ENCODE data around the gene CACNA2D4. TPM values are rescaled to one million over a fixed set of nuclear protein-coding genes. Genes with fewer than 3 reads are reported as not detected.

The CACNA2D4 gene
- total RNA-seq, 1 experiment from 2014 or later = 1.7 TPM

GRCh38 chr12:1883513-1883912 is 34.9 kb downstream of the CACNA2D4 start:
- BruUV-seq (replicated peaks) = no TSS peak
- RAD21 ChIA-PET (ENCODE audit: low non-redundant PET in 1 of 2, low total read pairs in 2 of 2, uncharacterized antibody in 2 of 2, unreplicated experiment in 2 of 2) = no interaction called here
- no peaks in the 10 kb centered on the region for H4K20me1 ChIP-seq (ENCODE audit: insufficient read depth)

More at GRCh38 chr12:1883513-1883912, 34.9 kb downstream of the CACNA2D4 start:
- H3K79me2 ChIP-seq (ENCODE audit: insufficient read depth, low read length) = no peaks in the 10 kb centered on the region
- no peak for ATAC-seq
- DNase-seq (ENCODE audit: low read depth, low spot score) = no peak
- H3K4me1 ChIP-seq (ENCODE audit: control insufficient read depth in 1 of 2, insufficient read depth in 2 of 2, low read length in 2 of 2) = no peaks in the 10 kb centered on the region
- no peak overlapping the region for H3K27ac ChIP-seq (ENCODE audit: low read depth, low read length)
- ChIA-PET CTCF (no interaction called here), POLR2A (no interaction called here)
- H3K9ac ChIP-seq (ENCODE audit: low read length) = no peak overlapping the region
- TF ChIP-seq REST (IDR thresholded peaks at IDR 0.05; ENCODE audit: low read depth) (no peak), ZFX (IDR thresholded peaks at IDR 0.05) (no peak)
- H2AFZ ChIP-seq (ENCODE audit: low read depth, low read length, poor library complexity, severe bottlenecking) = no peak overlapping the region
- no peak overlapping the region for H3K4me2 ChIP-seq (ENCODE audit: low read length)
- no peaks in the 10 kb centered on the region for H3K9me2 ChIP-seq (ENCODE audit: insufficient read depth)
- H3K4me3 ChIP-seq (replicated peaks in 1 of 2; ENCODE audit: low read depth in 1 of 2, low read length in 2 of 2) = no peak overlapping the region
- H3K9me3 ChIP-seq (ENCODE audit: control insufficient read depth in 1 of 2, insufficient read depth in 1 of 2, low read depth in 1 of 2, low read length in 2 of 2) = no peaks in the 10 kb centered on the region
- H3K36me3 ChIP-seq (ENCODE audit: control insufficient read depth in 1 of 2, insufficient read depth in 2 of 2, low read length in 2 of 2) = no peaks in the 10 kb centered on the region
- no peaks in the 10 kb centered on the region for H3K27me3 ChIP-seq (ENCODE audit: insufficient read depth, low read length)
- intact Hi-C loops (cut with micrococcal nuclease) = no loop called here
